WTC11 (cell line): Measurements from ENCODE around the gene STK35. TPM values are rescaled to one million over a fixed set of nuclear protein-coding genes. Genes with fewer than 3 reads are reported as not detected.

ENCODE experiments used
- AFF4 ChIP-seq: sonication (generic); formaldehyde crosslinking; IDR thresholded peaks from 2 replicates; pipeline ENCODE4 v1.8.1; 2023; ENCODE audit warnings: mild to moderate bottlenecking, missing genetic modification reagents, borderline replicate concordance
- ATF2 ChIP-seq: sonication (generic); formaldehyde crosslinking; IDR thresholded peaks from 2 replicates; pipeline ENCODE4 v1.8.1; 2022; ENCODE audit warnings: low read depth, missing genetic modification reagents, borderline replicate concordance
- CREM ChIP-seq: sonication (generic); formaldehyde crosslinking; IDR thresholded peaks from 2 replicates; pipeline ENCODE4 v1.8.1; 2022; ENCODE audit warnings: mild to moderate bottlenecking, missing genetic modification reagents, moderate library complexity
- EMX1 ChIP-seq: fragments of 250-450 bp; sonication (Bioruptor Pico); IDR thresholded peaks from 2 replicates; pipeline ENCODE4 v1.8.0; 2021; ENCODE audit warnings: mild to moderate bottlenecking
- FOXP4 ChIP-seq: sonication (generic); formaldehyde crosslinking; IDR thresholded peaks from 2 replicates; pipeline ENCODE4 v1.8.0; 2022; ENCODE audit warnings: mild to moderate bottlenecking, missing genetic modification reagents
- KAT7 ChIP-seq: sonication (generic); formaldehyde crosslinking; IDR thresholded peaks from 2 replicates; pipeline ENCODE4 v1.8.1; 2023; ENCODE audit warnings: missing genetic modification reagents, mild to moderate bottlenecking, borderline replicate concordance
- NFATC4 ChIP-seq: fragments of 250-450 bp; sonication (Bioruptor Pico); IDR thresholded peaks from 2 replicates; pipeline ENCODE4 v1.9.0; 2021; ENCODE audit warnings: mild to moderate bottlenecking
- NR2C2 ChIP-seq: sonication (generic); formaldehyde crosslinking; IDR thresholded peaks from 2 replicates; pipeline ENCODE4 v1.8.0; 2022; ENCODE audit warnings: mild to moderate bottlenecking, missing genetic modification reagents
- TCF7 ChIP-seq: sonication (generic); formaldehyde crosslinking; IDR thresholded peaks from 2 replicates; pipeline ENCODE4 v1.8.0; 2022; ENCODE audit warnings: mild to moderate bottlenecking, low read depth, missing genetic modification reagents, moderate library complexity
- total RNA-seq: library from RNA; stranded (reverse); gene quantifications from 3 replicates; pipeline ENCODE4 v1.2.3, GENCODE V29; 2021

STK35 gene
- total RNA-seq, 1 experiment from 2014 or later, result 37.2 TPM

GRCh38 chr20:2197166-2197565, 95.5 kb downstream of the STK35 start (continued):
- TF ChIP-seq FOXP4 (CRISPR knock-in tag) (no peak), CREM (CRISPR knock-in tag) (no peak), AFF4 (no peak), NR2C2 (CRISPR knock-in tag) (no peak), NFATC4 (no peak), EMX1 (CRISPR knock-in tag) (no peak), KAT7 (CRISPR knock-in tag) (no peak), TCF7 (CRISPR knock-in tag) (no peak), ATF2 (CRISPR knock-in tag) (no peak)

Other genes starting within 250 kb of the STK35 start
- gene SIRPA, start 206.4 kb upstream of the STK35 start, total RNA-seq, result 5.9 to 8.9 TPM (median 6.7 TPM) in 3 replicates
- 0.14 to 0.28 TPM (median 0.21 TPM) in 3 replicates for gene PDYN, start 107.8 kb upstream of the STK35 start, total RNA-seq
- gene TGM3, start 194.2 kb downstream of the STK35 start, total RNA-seq, result 0.07 to 0.11 TPM in 2 of 3 replicates, not detected in the other